Stomach (tissue), 9 donors: ENCODE results near the gene PRKCE. TPM values are rescaled to one million over a fixed set of nuclear protein-coding genes. Genes with fewer than 3 reads are reported as not detected.
A peak's percentile ranks its signal among the peaks of the same experiment; 100 is the strongest.

Experiments
- DNase-seq, 2 donors: peaks; one replicate each; pipeline versions ENCODE4 v3.0.0 to v3.0.0-alpha.2; 2013 to 2019
- H3K27ac ChIP-seq, 5 donors: fragments of 200-600 bp in 4 of 5; sonication (generic) in 4 of 5; one replicate each; pipeline ENCODE4 v1.5.1; 2013 to 2019; ENCODE audit warnings: mild to moderate bottlenecking in 1 of 5, moderate library complexity in 1 of 5
- H3K27me3 ChIP-seq, 3 donors: fragments of 200-600 bp; sonication (generic); one replicate each; pipeline ENCODE4 v1.5.1; 2017 to 2019; ENCODE audit warnings: mixed run types in 1 of 3
- H3K36me3 ChIP-seq, 4 donors: fragments of 200-600 bp; sonication (generic); 1 replicate in 3 of 4; 2 replicates in 1 of 4; pipeline ENCODE4 v1.5.1; 2016 to 2019
- H3K4me1 ChIP-seq, 4 donors: fragments of 200-600 bp; sonication (generic); one replicate each; pipeline ENCODE4 v1.5.1; 2016 to 2019
- H3K4me3 ChIP-seq, 4 donors: fragments of 200-600 bp; sonication (generic) in 3 of 4; one replicate each; pipeline ENCODE4 v1.5.1; 2016 to 2019; ENCODE audit warnings: mild to moderate bottlenecking in 1 of 4
- H3K9me3 ChIP-seq, 4 donors: fragments of 200-600 bp; sonication (generic); one replicate each; pipeline ENCODE4 v1.5.1; 2016 to 2019
- EP300 ChIP-seq: sonication (generic); formaldehyde crosslinking; IDR thresholded peaks from one replicate; pipeline ENCODE4 v1.6.1; 2017; ENCODE audit warnings: antibody characterized with exemption
- POLR2A ChIP-seq, 4 donors: fragments of 450-650 bp; IDR thresholded peaks; one replicate each; pipeline ENCODE4 v1.6.1; 2016; ENCODE audit warnings: antibody characterized with exemption in 4 of 4, control low read depth in 2 of 4, mild to moderate bottlenecking in 1 of 4, moderate library complexity in 1 of 4
- POLR2AphosphoS5 ChIP-seq, 3 donors: sonication (generic); formaldehyde crosslinking; IDR thresholded peaks; one replicate each; pipeline ENCODE4 v1.6.1; 2016; ENCODE audit warnings: antibody characterized with exemption in 3 of 3
- WGBS, 5 donors: extraction: QIAGEN DNeasy Blood & Tissue Kit in 3 of 5; methylation state at CpG; one replicate each; pipeline versions ENCODE4 v1.1.5 to v1.1.7; 2013 to 2018; 5-methylcytosine and 5-hydroxymethylcytosine counted together
- intact Hi-C: fragments of 100-400 bp; cut with DNase I; formaldehyde crosslinking; loops from one replicate; pipeline ENCODE4 v1.15.1; 2023; ENCODE audit warnings: low total_unique reads
- polyA plus RNA-seq, 3 donors: library from polyadenylated mRNA; stranded (reverse); fragments of 200-250 nt; gene quantifications; one replicate each; pipeline ENCODE4 v1.2.3, GENCODE V29; 2013
- total RNA-seq, 5 donors: library from RNA; depleted of rRNA; stranded (reverse); fragments of >200 nt; gene quantifications; one replicate each; pipeline versions ENCODE4 v1.1.0 to v1.2.3, GENCODE V29; 2014 to 2016
- TF ChIP-seq, protein P1 (sequence below), 7 experiments: fragments of 450-650 bp in 4 of 7; fragments of 200-600 bp in 3 of 7; sonication (generic) in 3 of 7; IDR thresholded peaks; one replicate each; pipeline ENCODE4 v1.5.1; 2016 to 2019; ENCODE audit warnings: antibody characterized with exemption in 7 of 7, control low read depth in 2 of 7, mild to moderate bottlenecking in 1 of 7
- donor health status: healthy with polysubstance abuse.
- donor health status: Bipolar disorder and iron deficiency.
- donor health status: healthy.

Gene PRKCE
- total and polyA plus RNA-seq, 8 donors: 2.0 to 92.0 (median 10.0) TPM

DNA sequence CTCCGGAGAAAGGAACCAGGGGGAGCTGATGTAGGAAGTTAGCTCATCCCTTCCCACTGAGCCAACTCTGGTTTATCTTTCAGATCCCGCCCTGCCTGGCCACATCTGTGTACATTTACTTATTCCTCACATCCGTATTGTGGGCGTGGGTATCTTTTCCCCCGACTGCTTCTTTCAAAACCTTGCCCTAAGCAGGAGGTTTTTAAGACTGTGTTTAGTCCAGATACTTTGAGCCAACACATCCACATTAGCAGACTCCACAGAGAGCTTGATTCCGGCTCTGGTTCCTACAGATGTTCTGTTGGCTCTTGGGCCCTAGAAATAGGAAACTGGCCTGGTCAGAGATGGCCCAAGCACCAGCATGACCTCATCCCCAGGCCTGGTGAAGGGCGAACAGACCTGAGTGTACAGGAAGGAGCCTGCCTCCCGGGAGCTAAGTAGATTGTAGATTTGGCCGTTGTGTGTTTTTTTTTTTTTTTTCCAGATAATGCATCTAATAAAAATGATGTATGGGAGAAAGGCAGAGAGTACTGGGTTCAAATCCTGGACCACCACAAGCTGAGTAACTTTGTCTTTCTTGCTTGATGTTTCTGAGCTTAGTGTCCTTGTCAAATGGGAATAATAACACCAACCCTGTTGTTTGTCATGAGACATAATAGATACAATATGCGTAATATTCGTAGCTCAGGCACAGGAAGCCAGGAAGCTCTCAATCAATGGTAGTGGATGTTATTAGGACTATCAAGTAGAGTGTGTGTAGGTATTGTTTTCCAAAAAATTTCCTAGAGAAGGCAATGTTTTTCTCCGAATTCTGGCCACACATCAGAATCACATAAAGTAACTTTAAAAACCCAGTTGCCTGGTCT lies 92.3 kb downstream of the PRKCE start:
- H3K9me3 ChIP-seq: peaks cover 0 to 7% (median 0%) of the 10 kb centered on the region in 4 donors
- 58 to 67% (median 63%) methylated on average over 12 of the region's 12 CpGs for WGBS, 5 donors
- TF ChIP-seq POLR2A (IDR thresholded peaks at IDR 0.05): no peak
- TF ChIP-seq POLR2AphosphoS5 (IDR thresholded peaks at IDR 0.05): no peak
- TF ChIP-seq, protein P1, sequence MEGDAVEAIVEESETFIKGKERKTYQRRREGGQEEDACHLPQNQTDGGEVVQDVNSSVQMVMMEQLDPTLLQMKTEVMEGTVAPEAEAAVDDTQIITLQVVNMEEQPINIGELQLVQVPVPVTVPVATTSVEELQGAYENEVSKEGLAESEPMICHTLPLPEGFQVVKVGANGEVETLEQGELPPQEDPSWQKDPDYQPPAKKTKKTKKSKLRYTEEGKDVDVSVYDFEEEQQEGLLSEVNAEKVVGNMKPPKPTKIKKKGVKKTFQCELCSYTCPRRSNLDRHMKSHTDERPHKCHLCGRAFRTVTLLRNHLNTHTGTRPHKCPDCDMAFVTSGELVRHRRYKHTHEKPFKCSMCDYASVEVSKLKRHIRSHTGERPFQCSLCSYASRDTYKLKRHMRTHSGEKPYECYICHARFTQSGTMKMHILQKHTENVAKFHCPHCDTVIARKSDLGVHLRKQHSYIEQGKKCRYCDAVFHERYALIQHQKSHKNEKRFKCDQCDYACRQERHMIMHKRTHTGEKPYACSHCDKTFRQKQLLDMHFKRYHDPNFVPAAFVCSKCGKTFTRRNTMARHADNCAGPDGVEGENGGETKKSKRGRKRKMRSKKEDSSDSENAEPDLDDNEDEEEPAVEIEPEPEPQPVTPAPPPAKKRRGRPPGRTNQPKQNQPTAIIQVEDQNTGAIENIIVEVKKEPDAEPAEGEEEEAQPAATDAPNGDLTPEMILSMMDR (IDR thresholded peaks at IDR 0.05): no peak
- TF ChIP-seq EP300: no peak
- peak overlapping the region; percentile 6 to 59 (median 43) for H3K27ac ChIP-seq
- no peaks in the 10 kb centered on the region for H3K27me3 ChIP-seq
- H3K4me1 ChIP-seq: peaks cover 13 to 50% (median 16%) of the 10 kb centered on the region in 4 donors
- no peaks in the 10 kb centered on the region for H3K36me3 ChIP-seq
- no peak overlapping the region for H3K4me3 ChIP-seq
- intact Hi-C loops: no loop called here
- peak in 1 of 2 donors; percentile 85 for DNase-seq

DNA sequence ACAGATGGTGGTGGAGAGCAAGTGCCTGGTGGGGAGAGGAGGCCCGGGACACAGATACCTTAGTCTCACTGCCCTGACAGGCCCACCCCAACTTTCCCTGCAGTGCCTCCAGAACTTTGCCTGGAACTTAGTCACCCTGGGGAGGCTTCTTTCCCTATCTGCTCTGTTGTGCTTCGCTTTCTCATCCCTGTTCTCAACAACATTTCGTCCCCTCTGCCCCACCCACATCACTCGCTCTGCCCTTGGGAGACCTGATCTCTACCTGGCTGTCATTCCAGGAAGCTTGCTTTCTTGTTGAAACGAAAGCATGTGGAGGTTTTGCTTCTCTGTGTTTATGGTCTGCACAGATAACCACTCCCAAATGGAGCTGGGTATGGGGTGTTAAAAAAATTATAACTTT lies 93.8 kb downstream of the PRKCE start:
- intact Hi-C loops: no loop called here
- Histone ChIP-seq H3K9me3 (peaks cover 0 to 7% (median 0%) of the 10 kb centered on the region in 4 donors), H3K4me1 (peaks cover 13 to 61% (median 16%) of the 10 kb centered on the region in 4 donors), H3K4me3 (no peak overlapping the region), H3K27ac (peak overlapping the region in 2 of 5 donors; percentile 16 to 46), H3K27me3 (no peaks in the 10 kb centered on the region), H3K36me3 (no peaks in the 10 kb centered on the region)
- no peak for DNase-seq
- 43 to 62% (median 49%) methylated on average over 5 of the region's 5 CpGs for WGBS, 5 donors
- TF ChIP-seq POLR2AphosphoS5 (IDR thresholded peaks at IDR 0.05): no peak
- TF ChIP-seq, protein P1 (IDR thresholded peaks at IDR 0.05): no peak
- TF ChIP-seq EP300: no peak
- no peak for TF ChIP-seq POLR2A (IDR thresholded peaks at IDR 0.05)

DNA sequence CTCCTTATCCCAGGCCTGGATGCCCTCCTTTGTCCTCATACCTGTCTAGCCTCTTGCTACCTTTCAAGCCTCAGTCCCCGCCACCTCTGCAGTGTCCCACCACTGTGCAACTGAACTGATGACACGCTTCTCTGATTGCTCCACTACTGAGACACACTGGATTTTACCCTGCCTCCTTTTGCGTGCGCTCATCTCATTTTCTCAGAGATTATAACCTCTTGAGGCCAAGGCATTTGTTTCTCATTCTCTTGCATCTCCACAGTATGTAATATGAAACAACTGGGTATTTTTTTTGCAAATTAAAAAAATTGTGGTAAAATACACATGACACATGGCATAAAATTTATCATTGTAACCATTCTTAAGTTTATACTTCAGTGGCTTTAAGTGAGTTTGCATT lies 95.4 kb downstream of the PRKCE start:
- no peak overlapping the region for H3K4me3 ChIP-seq
- no peaks in the 10 kb centered on the region for H3K27me3 ChIP-seq
- peaks cover 4 to 44% (median 9%) of the 10 kb centered on the region in 4 donors for H3K4me1 ChIP-seq
- DNase-seq: no peak
- no peak overlapping the region for H3K27ac ChIP-seq
- peaks cover 0 to 7% (median 0%) of the 10 kb centered on the region in 4 donors for H3K9me3 ChIP-seq
- 96 to 97% (median 97%) methylated on average over 4 of the region's 4 CpGs for WGBS, 5 donors
- intact Hi-C loops: no loop called here
- TF ChIP-seq POLR2AphosphoS5 (IDR thresholded peaks at IDR 0.05) (no peak), EP300 (no peak), POLR2A (IDR thresholded peaks at IDR 0.05) (no peak)
- TF ChIP-seq, protein P1 (IDR thresholded peaks at IDR 0.05): no peak
- no peaks in the 10 kb centered on the region for H3K36me3 ChIP-seq

DNA sequence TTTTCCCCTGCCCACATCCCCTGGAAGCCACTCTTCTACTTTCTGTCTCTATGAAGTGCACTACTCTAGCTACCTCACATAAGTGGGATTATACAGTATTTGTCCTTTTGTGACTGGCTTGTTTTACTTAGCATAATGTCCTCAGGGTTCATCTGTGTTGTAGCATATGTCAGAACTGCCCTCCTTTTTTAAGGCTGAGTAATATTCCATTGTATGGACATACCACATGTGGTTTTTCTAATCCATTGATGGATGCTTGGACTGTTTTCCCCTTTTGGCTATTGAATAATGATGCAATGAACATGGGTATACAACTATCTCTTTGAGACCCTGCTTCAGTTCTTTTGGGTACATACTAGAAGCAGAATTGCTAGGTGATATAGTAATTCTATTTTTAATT lies 95.9 kb downstream of the PRKCE start:
- Histone ChIP-seq H3K27ac (no peak overlapping the region), H3K36me3 (no peaks in the 10 kb centered on the region), H3K4me3 (no peak overlapping the region), H3K27me3 (no peaks in the 10 kb centered on the region), H3K9me3 (peaks cover 0 to 7% (median 0%) of the 10 kb centered on the region in 4 donors), H3K4me1 (peaks cover 4 to 43% (median 9%) of the 10 kb centered on the region in 4 donors)
- intact Hi-C loops: no loop called here
- no peak for DNase-seq
- TF ChIP-seq POLR2A (IDR thresholded peaks at IDR 0.05) (no peak), POLR2AphosphoS5 (IDR thresholded peaks at IDR 0.05) (no peak)
- TF ChIP-seq, protein P1 (IDR thresholded peaks at IDR 0.05): no peak
